ENCODE results near the gene ZC3H18. TPM values are rescaled to one million over a fixed set of nuclear protein-coding genes. Genes with fewer than 3 reads are reported as not detected.

The ZC3H18 gene
- total and polyA plus RNA-seq, 2 donors (not counting 1 experiment from before 2014, with no cell fraction given): 7.9 to 9.4 TPM

DNA sequence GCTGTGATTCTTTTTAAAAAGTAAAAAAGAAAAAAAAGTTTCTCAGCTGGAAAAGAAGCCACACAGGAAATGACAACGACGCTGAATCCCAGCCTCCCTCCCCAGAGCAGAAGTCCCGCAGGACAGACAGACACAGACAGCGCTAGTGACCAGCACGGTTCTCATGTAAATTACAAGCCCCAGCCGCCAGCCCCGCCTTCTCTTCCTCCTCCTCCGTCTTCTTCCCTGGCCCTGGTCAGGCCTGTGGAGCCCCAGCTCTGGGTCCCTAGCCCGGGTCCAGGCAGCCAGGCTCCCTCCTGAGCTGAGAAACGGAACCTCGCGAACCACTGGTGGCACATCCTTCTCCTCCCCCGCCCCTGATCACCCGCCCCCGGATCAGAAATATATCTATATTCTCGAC lies 61.2 kb downstream of the ZC3H18 start:
- no peak for DNase-seq (ENCODE audit: low read depth in 2 of 2)
- H4K20me1 ChIP-seq (ENCODE audit: control insufficient read depth, extremely low read depth, insufficient read depth, low read length): no peaks in the 10 kb centered on the region
- no peaks in the 10 kb centered on the region for H3K79me2 ChIP-seq (ENCODE audit: control insufficient read depth, insufficient read depth, low read length)
- TF ChIP-seq EZH2 (IDR thresholded peaks at IDR 0.05; ENCODE audit: low read length, missing control alignments): no peak
- TF ChIP-seq, protein P1, sequence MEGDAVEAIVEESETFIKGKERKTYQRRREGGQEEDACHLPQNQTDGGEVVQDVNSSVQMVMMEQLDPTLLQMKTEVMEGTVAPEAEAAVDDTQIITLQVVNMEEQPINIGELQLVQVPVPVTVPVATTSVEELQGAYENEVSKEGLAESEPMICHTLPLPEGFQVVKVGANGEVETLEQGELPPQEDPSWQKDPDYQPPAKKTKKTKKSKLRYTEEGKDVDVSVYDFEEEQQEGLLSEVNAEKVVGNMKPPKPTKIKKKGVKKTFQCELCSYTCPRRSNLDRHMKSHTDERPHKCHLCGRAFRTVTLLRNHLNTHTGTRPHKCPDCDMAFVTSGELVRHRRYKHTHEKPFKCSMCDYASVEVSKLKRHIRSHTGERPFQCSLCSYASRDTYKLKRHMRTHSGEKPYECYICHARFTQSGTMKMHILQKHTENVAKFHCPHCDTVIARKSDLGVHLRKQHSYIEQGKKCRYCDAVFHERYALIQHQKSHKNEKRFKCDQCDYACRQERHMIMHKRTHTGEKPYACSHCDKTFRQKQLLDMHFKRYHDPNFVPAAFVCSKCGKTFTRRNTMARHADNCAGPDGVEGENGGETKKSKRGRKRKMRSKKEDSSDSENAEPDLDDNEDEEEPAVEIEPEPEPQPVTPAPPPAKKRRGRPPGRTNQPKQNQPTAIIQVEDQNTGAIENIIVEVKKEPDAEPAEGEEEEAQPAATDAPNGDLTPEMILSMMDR (conservative IDR thresholded peaks at IDR 0.05 in 1 of 2, IDR thresholded peaks at IDR 0.05 in 1 of 2; ENCODE audit: low read depth in 1 of 2, low read length in 2 of 2): no peak
- peaks cover 2% of the 10 kb centered on the region for H3K4me1 ChIP-seq (ENCODE audit: control insufficient read depth, extremely low read depth, insufficient read depth, low read length)
- H3K27me3 ChIP-seq (ENCODE audit: control insufficient read depth, insufficient read depth, low read length): no peaks in the 10 kb centered on the region
- H3K9ac ChIP-seq (ENCODE audit: insufficient read depth, low read length): no peak overlapping the region
- no peaks in the 10 kb centered on the region for H3K9me3 ChIP-seq (ENCODE audit: control insufficient read depth, insufficient read depth, low read depth, low read length)
- H3K4me3 ChIP-seq (replicated peaks in 1 of 4; ENCODE audit: control extremely low read depth in 1 of 4, insufficient read depth in 1 of 4, low read depth in 3 of 4, low read length in 4 of 4): no peak overlapping the region
- H2AFZ ChIP-seq (ENCODE audit: low read length): no peak overlapping the region
- peaks cover 16% of the 10 kb centered on the region for H3K36me3 ChIP-seq (ENCODE audit: control insufficient read depth, insufficient read depth, low read length)
- no peak overlapping the region for H3K27ac ChIP-seq (ENCODE audit: insufficient read depth, low read length)
- no peak overlapping the region for H3K4me2 ChIP-seq (ENCODE audit: extremely low read depth, insufficient read depth, low read length)

DNA sequence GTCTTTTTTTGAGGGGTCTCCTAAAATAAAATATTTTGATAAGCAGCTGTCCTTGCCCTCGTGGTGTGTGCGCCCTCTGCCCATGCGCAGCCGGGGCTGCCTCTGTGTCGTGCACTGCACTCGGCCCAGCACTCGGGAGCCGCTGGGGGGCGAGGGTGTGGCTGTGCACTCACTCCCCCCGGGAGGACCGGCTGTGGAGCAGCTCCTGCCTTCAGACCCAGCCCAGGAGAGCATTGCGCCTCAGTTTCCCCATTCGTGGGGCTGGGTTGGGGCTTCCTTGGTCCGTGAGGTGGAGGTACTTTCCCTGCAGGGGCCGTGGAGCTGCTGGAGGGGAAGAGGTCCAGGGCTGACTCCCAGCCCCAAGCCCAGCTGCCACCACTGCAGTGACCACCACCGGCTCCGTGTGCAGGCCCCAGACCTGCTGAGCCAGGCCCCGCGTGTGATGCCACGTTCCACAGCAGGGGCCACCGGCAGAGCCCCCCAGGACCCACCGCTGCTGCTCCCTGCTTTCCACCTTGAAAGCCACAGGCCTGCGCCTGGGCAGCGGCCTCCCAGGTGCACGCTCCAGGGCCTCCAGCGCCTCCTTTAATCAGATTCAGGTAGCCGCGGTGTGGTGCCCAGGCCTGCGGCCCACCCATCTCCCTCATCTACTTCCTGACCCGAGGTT lies 61.9 kb downstream of the ZC3H18 start:
- no peak overlapping the region for H3K4me2 ChIP-seq (ENCODE audit: extremely low read depth, insufficient read depth, low read length)
- no peak for DNase-seq (ENCODE audit: low read depth in 2 of 2)
- peaks cover 16% of the 10 kb centered on the region for H3K36me3 ChIP-seq (ENCODE audit: control insufficient read depth, insufficient read depth, low read length)

DNA sequence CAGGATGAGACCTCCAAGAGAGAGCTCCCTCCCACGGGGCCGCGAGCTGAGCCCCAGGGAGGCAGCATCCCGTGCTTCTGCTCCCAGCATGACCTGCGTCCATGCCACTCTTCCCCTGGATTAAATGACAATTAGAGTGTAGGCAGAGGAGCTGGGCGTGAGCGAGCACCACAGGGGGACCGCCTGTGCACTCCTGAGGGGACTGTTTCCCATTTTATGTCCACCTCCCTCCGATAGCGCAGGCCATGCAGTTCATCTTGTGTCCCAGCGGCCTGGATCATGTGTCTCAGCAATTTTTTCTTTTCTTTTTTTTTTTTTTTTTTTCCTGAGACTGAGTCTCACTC lies 62.4 kb downstream of the ZC3H18 start:
- Histone ChIP-seq H3K36me3 (ENCODE audit: control insufficient read depth, insufficient read depth, low read length) (peaks cover 15% of the 10 kb centered on the region), H4K20me1 (ENCODE audit: control insufficient read depth, extremely low read depth, insufficient read depth, low read length) (no peaks in the 10 kb centered on the region), H3K79me2 (ENCODE audit: control insufficient read depth, insufficient read depth, low read length) (no peaks in the 10 kb centered on the region), H3K4me1 (ENCODE audit: control insufficient read depth, extremely low read depth, insufficient read depth, low read length) (peaks cover 2% of the 10 kb centered on the region), H3K4me3 (replicated peaks in 1 of 4; ENCODE audit: control extremely low read depth in 1 of 4, insufficient read depth in 1 of 4, low read depth in 3 of 4, low read length in 4 of 4) (no peak overlapping the region), H3K9ac (ENCODE audit: insufficient read depth, low read length) (no peak overlapping the region), H3K27me3 (ENCODE audit: control insufficient read depth, insufficient read depth, low read length) (no peaks in the 10 kb centered on the region), H3K27ac (ENCODE audit: insufficient read depth, low read length) (no peak overlapping the region), H3K4me2 (ENCODE audit: extremely low read depth, insufficient read depth, low read length) (no peak overlapping the region), H3K9me3 (ENCODE audit: control insufficient read depth, insufficient read depth, low read depth, low read length) (no peaks in the 10 kb centered on the region), H2AFZ (ENCODE audit: low read length) (no peak overlapping the region)
- TF ChIP-seq, protein P1 (conservative IDR thresholded peaks at IDR 0.05 in 1 of 2, IDR thresholded peaks at IDR 0.05 in 1 of 2; ENCODE audit: low read depth in 1 of 2, low read length in 2 of 2): no peak
- no peak for TF ChIP-seq EZH2 (IDR thresholded peaks at IDR 0.05; ENCODE audit: low read length, missing control alignments)
- no peak for DNase-seq (ENCODE audit: low read depth in 2 of 2)

More for the DNA sequence above, 61.9 kb downstream of the ZC3H18 start:
- H3K27ac ChIP-seq (ENCODE audit: insufficient read depth, low read length): no peak overlapping the region
- TF ChIP-seq EZH2 (IDR thresholded peaks at IDR 0.05; ENCODE audit: low read length, missing control alignments): no peak
- TF ChIP-seq, protein P1 (conservative IDR thresholded peaks at IDR 0.05 in 1 of 2, IDR thresholded peaks at IDR 0.05 in 1 of 2; ENCODE audit: low read depth in 1 of 2, low read length in 2 of 2): no peak
- H3K9me3 ChIP-seq (ENCODE audit: control insufficient read depth, insufficient read depth, low read depth, low read length): no peaks in the 10 kb centered on the region
- H3K4me1 ChIP-seq (ENCODE audit: control insufficient read depth, extremely low read depth, insufficient read depth, low read length): peaks cover 2% of the 10 kb centered on the region
- H3K27me3 ChIP-seq (ENCODE audit: control insufficient read depth, insufficient read depth, low read length): no peaks in the 10 kb centered on the region
- no peak overlapping the region for H2AFZ ChIP-seq (ENCODE audit: low read length)
- no peaks in the 10 kb centered on the region for H3K79me2 ChIP-seq (ENCODE audit: control insufficient read depth, insufficient read depth, low read length)
- H3K4me3 ChIP-seq (replicated peaks in 1 of 4; ENCODE audit: control extremely low read depth in 1 of 4, insufficient read depth in 1 of 4, low read depth in 3 of 4, low read length in 4 of 4): no peak overlapping the region
- H3K9ac ChIP-seq (ENCODE audit: insufficient read depth, low read length): no peak overlapping the region
- H4K20me1 ChIP-seq (ENCODE audit: control insufficient read depth, extremely low read depth, insufficient read depth, low read length): no peaks in the 10 kb centered on the region
